Measurements from ENCODE around the gene C13orf46. TPM values are rescaled to one million over a fixed set of nuclear protein-coding genes. Genes with fewer than 3 reads are reported as not detected.

C13orf46 gene
- total and polyA plus RNA-seq, 2 donors (not counting 1 experiment from before 2014, with no cell fraction given), result 1.4 to 4.8 TPM

DNA sequence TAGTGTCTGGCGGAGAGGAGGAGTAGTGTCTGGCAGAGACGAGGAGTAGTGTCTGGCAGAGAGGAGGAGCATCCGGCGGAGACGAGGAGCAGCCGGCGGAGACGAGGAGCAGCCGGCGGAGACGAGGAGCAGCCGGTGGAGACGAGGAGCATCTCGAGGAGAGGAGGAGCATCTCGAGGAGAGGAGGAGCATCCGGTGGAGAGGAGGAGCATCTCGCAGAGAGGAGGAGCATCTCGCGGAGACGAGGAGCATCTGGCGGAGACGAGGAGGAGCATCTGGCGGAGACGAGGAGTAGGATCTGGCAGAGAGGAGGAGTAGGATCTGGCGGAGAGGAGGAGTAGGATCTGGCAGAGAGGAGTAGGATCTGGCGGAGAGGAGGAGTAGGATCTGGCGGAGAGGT is 18.2 kb downstream of the C13orf46 start:
- no peaks in the 10 kb centered on the region for H4K20me1 ChIP-seq (ENCODE audit: control insufficient read depth, insufficient read depth, low read length, poor library complexity, severe bottlenecking)
- DNase-seq, result no peak
- Mint-ChIP-seq H3K4me3 (no peak overlapping the region), H3K9me3 (ENCODE audit: insufficient read depth) (peaks cover 3% of the 10 kb centered on the region), H3K27me3 (no peaks in the 10 kb centered on the region), H3K4me1 (peaks cover 6% of the 10 kb centered on the region), H3K27ac (no peak overlapping the region)
- H3K4me2 ChIP-seq (replicated peaks; ENCODE audit: low read depth, low read length, poor library complexity, severe bottlenecking), result no peak overlapping the region
- ChIA-PET POLR2A (no interaction called here), CTCF (no interaction called here)
- TF ChIP-seq, protein P1, sequence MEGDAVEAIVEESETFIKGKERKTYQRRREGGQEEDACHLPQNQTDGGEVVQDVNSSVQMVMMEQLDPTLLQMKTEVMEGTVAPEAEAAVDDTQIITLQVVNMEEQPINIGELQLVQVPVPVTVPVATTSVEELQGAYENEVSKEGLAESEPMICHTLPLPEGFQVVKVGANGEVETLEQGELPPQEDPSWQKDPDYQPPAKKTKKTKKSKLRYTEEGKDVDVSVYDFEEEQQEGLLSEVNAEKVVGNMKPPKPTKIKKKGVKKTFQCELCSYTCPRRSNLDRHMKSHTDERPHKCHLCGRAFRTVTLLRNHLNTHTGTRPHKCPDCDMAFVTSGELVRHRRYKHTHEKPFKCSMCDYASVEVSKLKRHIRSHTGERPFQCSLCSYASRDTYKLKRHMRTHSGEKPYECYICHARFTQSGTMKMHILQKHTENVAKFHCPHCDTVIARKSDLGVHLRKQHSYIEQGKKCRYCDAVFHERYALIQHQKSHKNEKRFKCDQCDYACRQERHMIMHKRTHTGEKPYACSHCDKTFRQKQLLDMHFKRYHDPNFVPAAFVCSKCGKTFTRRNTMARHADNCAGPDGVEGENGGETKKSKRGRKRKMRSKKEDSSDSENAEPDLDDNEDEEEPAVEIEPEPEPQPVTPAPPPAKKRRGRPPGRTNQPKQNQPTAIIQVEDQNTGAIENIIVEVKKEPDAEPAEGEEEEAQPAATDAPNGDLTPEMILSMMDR (IDR thresholded peaks at IDR 0.05), result no peak
- TF ChIP-seq EZH2 (IDR thresholded peaks at IDR 0.05; ENCODE audit: borderline replicate concordance, insufficient read depth, low read depth, low read length, poor library complexity, severe bottlenecking), result no peak
- WGBS (ENCODE audit: insufficient coverage), result 92% methylated on average over 25 of the region's 27 CpGs
- H3K4me3 ChIP-seq (ENCODE audit: control extremely low read depth in 1 of 5, extremely low read depth in 1 of 5, insufficient read depth in 1 of 5, low read depth in 2 of 5, low read length in 4 of 5), result no peak overlapping the region
- H3K4me1 ChIP-seq (ENCODE audit: control insufficient read depth in 2 of 2, insufficient read depth in 2 of 2, low read length in 2 of 2), result peaks cover 7 to 11% of the 10 kb centered on the region in 2 donors
- no peak for ATAC-seq (ENCODE audit: low read depth)
- H3K9ac ChIP-seq (ENCODE audit: low read length), result no peak overlapping the region
- no peak overlapping the region for H3K27ac ChIP-seq (ENCODE audit: low read length in 2 of 2)
- H2AFZ ChIP-seq (ENCODE audit: insufficient read depth, low read depth, low read length, poor library complexity, severe bottlenecking), result no peak overlapping the region
- no peaks in the 10 kb centered on the region for H3K36me3 ChIP-seq (replicated peaks in 1 of 2; ENCODE audit: control extremely low read depth in 1 of 2, control insufficient read depth in 1 of 2, extremely low read depth in 1 of 2, insufficient read depth in 2 of 2, low read length in 1 of 2)
- intact Hi-C loops (cut with micrococcal nuclease), result no loop called here
- no peaks in the 10 kb centered on the region for H3K79me2 ChIP-seq (ENCODE audit: control insufficient read depth, insufficient read depth, low read length)
- H3K9me3 ChIP-seq (ENCODE audit: control extremely low read depth in 1 of 3, control insufficient read depth in 2 of 3, insufficient read depth in 1 of 3, low read length in 2 of 3), result peaks cover 4 to 50% (median 13%) of the 10 kb centered on the region in 3 donors
- H3K27me3 ChIP-seq (replicated peaks in 1 of 4; ENCODE audit: control extremely low read depth in 1 of 4, control insufficient read depth in 3 of 4, insufficient read depth in 4 of 4, low read length in 3 of 4), result peaks cover 0 to 11% (median 0%) of the 10 kb centered on the region in 4 experiments

GRCh38 chr13:113955235-113955634 is 18.6 kb downstream of the C13orf46 start:
- Histone ChIP-seq H3K4me1 (ENCODE audit: control insufficient read depth in 2 of 2, insufficient read depth in 2 of 2, low read length in 2 of 2) (peaks cover 7 to 13% of the 10 kb centered on the region in 2 donors), H3K9ac (ENCODE audit: low read length) (no peak overlapping the region), H3K27me3 (replicated peaks in 1 of 4; ENCODE audit: control extremely low read depth in 1 of 4, control insufficient read depth in 3 of 4, insufficient read depth in 4 of 4, low read length in 3 of 4) (peaks cover 0 to 12% (median 0%) of the 10 kb centered on the region in 4 experiments), H3K4me2 (replicated peaks; ENCODE audit: low read depth, low read length, poor library complexity, severe bottlenecking) (no peak overlapping the region), H3K79me2 (ENCODE audit: control insufficient read depth, insufficient read depth, low read length) (no peaks in the 10 kb centered on the region), H4K20me1 (ENCODE audit: control insufficient read depth, insufficient read depth, low read length, poor library complexity, severe bottlenecking) (no peaks in the 10 kb centered on the region), H3K36me3 (replicated peaks in 1 of 2; ENCODE audit: control extremely low read depth in 1 of 2, control insufficient read depth in 1 of 2, extremely low read depth in 1 of 2, insufficient read depth in 2 of 2, low read length in 1 of 2) (no peaks in the 10 kb centered on the region), H2AFZ (ENCODE audit: insufficient read depth, low read depth, low read length, poor library complexity, severe bottlenecking) (no peak overlapping the region), H3K9me3 (ENCODE audit: control extremely low read depth in 1 of 3, control insufficient read depth in 2 of 3, insufficient read depth in 1 of 3, low read length in 2 of 3) (peaks cover 1 to 45% (median 11%) of the 10 kb centered on the region in 3 donors), H3K27ac (ENCODE audit: low read length in 2 of 2) (no peak overlapping the region), H3K4me3 (ENCODE audit: control extremely low read depth in 1 of 5, extremely low read depth in 1 of 5, insufficient read depth in 1 of 5, low read depth in 2 of 5, low read length in 4 of 5) (no peak overlapping the region)
- DNase-seq (no peak), ATAC-seq (ENCODE audit: low read depth) (no peak)
- no peak overlapping the region for H3K4me3 Mint-ChIP-seq
- H3K27ac Mint-ChIP-seq, result no peak overlapping the region
- peaks cover 6% of the 10 kb centered on the region for H3K4me1 Mint-ChIP-seq
- ChIA-PET CTCF (no interaction called here), POLR2A (no interaction called here)
- intact Hi-C loops (cut with micrococcal nuclease), result no loop called here
- H3K9me3 Mint-ChIP-seq (ENCODE audit: insufficient read depth), result no peaks in the 10 kb centered on the region
- H3K27me3 Mint-ChIP-seq, result no peaks in the 10 kb centered on the region
- TF ChIP-seq, protein P1 (IDR thresholded peaks at IDR 0.05), result no peak
- WGBS (ENCODE audit: insufficient coverage), result 97% methylated on average over 23 of the region's 29 CpGs

Measured in B cell (primary cell).